Kidney (tissue), 14 donors: ENCODE results near the gene PIK3AP1. TPM values are rescaled to one million over a fixed set of nuclear protein-coding genes. Genes with fewer than 3 reads are reported as not detected.

Experiments
- DNase-seq, 5 donors: peaks; one replicate each; pipeline ENCODE4 v3.0.0-alpha.2; 2013 to 2020
- FAIRE-seq: peaks from 2 replicates; lab custom pipeline; 2012; peaks lifted over from hg19 to GRCh38; lab: Jason Lieb, UNC
- H3K27ac ChIP-seq, 2 donors: one replicate each; pipeline ENCODE4 v1.7.0; 2013; ENCODE audit warnings: low read depth in 2 of 2, low read length in 2 of 2, inconsistent platforms in 1 of 2
- H3K27me3 ChIP-seq: one replicate; pipeline ENCODE4 v1.7.1; 2013; ENCODE audit warnings: low read length, inconsistent platforms; ENCODE audit not compliant: control insufficient read depth, insufficient read depth
- H3K36me3 ChIP-seq, 3 donors: one replicate each; pipeline versions ENCODE4 v1.7.0 to v1.7.1; 2013; ENCODE audit warnings: low read length in 3 of 3, control low read depth in 1 of 3, inconsistent platforms in 1 of 3; ENCODE audit not compliant: insufficient read depth in 3 of 3, control insufficient read depth in 2 of 3
- H3K4me1 ChIP-seq, 3 donors: one replicate each; pipeline versions ENCODE4 v1.7.0 to v1.7.1; 2013; ENCODE audit warnings: low read length in 3 of 3, inconsistent platforms in 1 of 3, low read depth in 1 of 3; ENCODE audit not compliant: control insufficient read depth in 2 of 3, insufficient read depth in 2 of 3
- H3K4me3 ChIP-seq, 3 donors: one replicate each; pipeline versions ENCODE4 v1.7.0 to v1.8.1; 2013; ENCODE audit warnings: low read length in 3 of 3, control low read depth in 1 of 3, inconsistent platforms in 1 of 3
- H3K9ac ChIP-seq, 3 donors: one replicate each; pipeline versions ENCODE4 v1.7.0 to v1.7.1; 2013; ENCODE audit warnings: low read length in 3 of 3, control low read depth in 1 of 3, inconsistent platforms in 1 of 3
- H3K9me3 ChIP-seq, 3 donors: one replicate each; pipeline versions ENCODE4 v1.7.0 to v1.7.1; 2013; ENCODE audit warnings: low read length in 3 of 3, control low read depth in 1 of 3, inconsistent platforms in 1 of 3; ENCODE audit not compliant: control insufficient read depth in 2 of 3, insufficient read depth in 1 of 3
- CTCF ChIP-seq: IDR thresholded peaks from 3 replicates; pipeline ENCODE4 v1.5.1; 2012; ENCODE audit warnings: mild to moderate bottlenecking, moderate library complexity, borderline replicate concordance; ENCODE audit not compliant: insufficient read depth; ENCODE audit errors: extremely low read depth
- intact Hi-C: fragments of 100-400 bp; cut with DNase I; formaldehyde crosslinking; loops from one replicate; pipeline ENCODE4 v1.11.1; 2022
- polyA plus RNA-seq: library from polyadenylated mRNA; stranded (reverse); fragments of 350-450 nt; fragmentation: Illumina TruSeq; extraction: RNeasy Lipid Tissue Mini Kit (QIAGEN cat#74804); gene quantifications from one replicate; pipeline ENCODE4 v1.2.3, GENCODE V29; 2014; ENCODE audit warnings: low read depth, low replicate concordance; ENCODE audit not compliant: insufficient read depth
- total RNA-seq: library from RNA; stranded (reverse); fragmentation: NEBNext Ultra II Directional; extraction: Animal tissue kit (Norgen Biotek cat#: 25700); gene quantifications from one replicate; pipeline ENCODE4 v1.2.1, GENCODE V29; 2021
- donor health status: control.
- donor health status: control.
- donor health status: control.
- donor health status: control.
- donor health status: control.
- donor health status: DM: yes; HTN: yes; CAD: no.
- donor health status: Normal renal cell carcinoma (clear cell type).

Gene PIK3AP1
- total and polyA plus RNA-seq, 2 donors from 2014 or later = 6.5 to 28.4 TPM

- H3K4me3 ChIP-seq = no peak overlapping the region
- H3K9me3 ChIP-seq = no peaks in the 10 kb centered on the region
- intact Hi-C loops = no loop called here
- H3K9ac ChIP-seq = no peak overlapping the region
- TF ChIP-seq CTCF = no peak
- H3K27me3 ChIP-seq = no peaks in the 10 kb centered on the region
- no peaks in the 10 kb centered on the region for H3K36me3 ChIP-seq
- no peak overlapping the region for H3K27ac ChIP-seq
- DNase-seq (no peak), FAIRE-seq (no peak)
- peaks cover 0 to 2% (median 0%) of the 10 kb centered on the region in 3 donors for H3K4me1 ChIP-seq
Measured at GRCh38 chr10:96613576-96613975, 106.7 kb downstream of the PIK3AP1 start.

GRCh38 chr10:96612055-96612830, 108.1 kb downstream of the PIK3AP1 start:
- DNase-seq (no peak), FAIRE-seq (no peak)
- Histone ChIP-seq H3K9ac (no peak overlapping the region), H3K4me1 (peaks cover 0 to 5% (median 0%) of the 10 kb centered on the region in 3 donors), H3K36me3 (no peaks in the 10 kb centered on the region), H3K4me3 (no peak overlapping the region), H3K27me3 (no peaks in the 10 kb centered on the region), H3K27ac (no peak overlapping the region), H3K9me3 (no peaks in the 10 kb centered on the region)
- intact Hi-C loops = no loop called here
- TF ChIP-seq CTCF = no peak

- H3K27ac ChIP-seq = no peak overlapping the region
- intact Hi-C loops = no loop called here
- no peaks in the 10 kb centered on the region for H3K36me3 ChIP-seq
- no peak for TF ChIP-seq CTCF
- no peak overlapping the region for H3K4me3 ChIP-seq
- no peaks in the 10 kb centered on the region for H3K27me3 ChIP-seq
- H3K9ac ChIP-seq = no peak overlapping the region
- H3K4me1 ChIP-seq = peaks cover 0 to 5% (median 0%) of the 10 kb centered on the region in 3 donors
- H3K9me3 ChIP-seq = no peaks in the 10 kb centered on the region
- FAIRE-seq (no peak), DNase-seq (no peak)
Measured at GRCh38 chr10:96610817-96611216, 109.5 kb downstream of the PIK3AP1 start.
